ENCODE data around the gene INTS7.

The INTS7 gene

DNA sequence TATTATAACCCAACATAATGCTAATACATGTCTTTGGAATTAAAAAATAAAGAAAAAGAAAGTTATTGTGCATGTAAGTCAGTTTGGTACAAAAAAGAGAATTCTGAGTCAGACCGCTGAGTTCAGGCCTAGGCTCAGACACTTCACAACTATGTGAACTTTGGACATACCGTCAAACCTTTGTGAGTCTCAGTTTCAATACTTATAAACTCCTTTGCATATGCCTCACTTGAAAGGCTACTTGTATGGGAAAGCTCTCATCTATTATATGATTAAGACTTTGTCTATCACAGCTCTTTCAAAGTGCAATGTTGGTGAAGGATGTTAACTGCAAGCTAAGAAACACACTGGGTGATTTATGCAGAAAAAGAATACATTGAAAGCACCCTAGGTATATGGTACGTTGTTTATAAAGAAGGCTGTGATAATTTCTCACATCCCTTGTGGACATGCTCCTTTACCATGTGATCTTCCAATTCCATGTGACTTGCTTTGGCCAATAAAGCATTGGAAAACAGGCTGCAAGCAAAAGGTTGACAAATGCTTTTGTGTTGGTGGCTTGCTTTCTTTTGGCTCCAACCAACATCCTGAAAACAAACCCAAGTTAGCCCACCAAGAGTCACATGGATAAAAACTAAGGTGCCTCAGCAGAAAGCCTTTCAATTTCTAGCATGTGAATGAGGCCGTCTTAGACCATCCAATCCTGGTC is 49.6 kb downstream of the INTS7 start:
- Histone ChIP-seq H3K27ac (ENCODE audit: insufficient read depth, low read length, poor library complexity, severe bottlenecking) (no peak overlapping the region), H3K4me1 (ENCODE audit: control insufficient read depth, insufficient read depth, low read length, poor library complexity, severe bottlenecking) (no peaks in the 10 kb centered on the region), H3K27me3 (replicated peaks; ENCODE audit: control insufficient read depth, insufficient read depth, low read length, poor library complexity, severe bottlenecking) (no peaks in the 10 kb centered on the region), H3K4me3 (ENCODE audit: insufficient read depth, low read depth, low read length, poor library complexity, severe bottlenecking) (no peak overlapping the region), H3K36me3 (ENCODE audit: control insufficient read depth, insufficient read depth, low read length) (peaks cover 12% of the 10 kb centered on the region), H3K9me3 (ENCODE audit: control insufficient read depth, low read length) (no peaks in the 10 kb centered on the region)
- DNase-seq: no peak

DNA sequence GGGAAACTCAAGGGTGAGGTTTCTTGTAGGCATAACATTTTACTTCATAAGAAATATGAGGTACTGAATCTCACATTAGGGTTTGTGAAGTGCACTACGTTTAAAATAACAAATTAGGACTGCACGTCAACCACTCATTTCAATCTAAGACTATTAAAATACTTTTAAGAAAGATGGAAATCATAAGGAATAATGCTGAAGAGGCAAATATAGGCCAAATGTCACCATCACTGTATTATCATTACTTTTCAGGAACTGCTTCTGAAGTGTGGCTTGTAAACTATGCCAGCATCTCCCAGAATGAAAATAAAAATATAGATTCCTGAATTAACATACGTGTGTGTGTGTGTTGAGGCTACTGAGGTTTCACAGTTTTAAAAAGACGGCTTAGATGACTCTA is 56.8 kb downstream of the INTS7 start:
- DNase-seq: no peak
- H3K27me3 ChIP-seq (replicated peaks; ENCODE audit: control insufficient read depth, insufficient read depth, low read length, poor library complexity, severe bottlenecking): no peaks in the 10 kb centered on the region
- H3K9me3 ChIP-seq (ENCODE audit: control insufficient read depth, low read length): no peaks in the 10 kb centered on the region
- no peaks in the 10 kb centered on the region for H3K4me1 ChIP-seq (ENCODE audit: control insufficient read depth, insufficient read depth, low read length, poor library complexity, severe bottlenecking)
- H3K4me3 ChIP-seq (ENCODE audit: insufficient read depth, low read depth, low read length, poor library complexity, severe bottlenecking): no peak overlapping the region
- peaks cover 7% of the 10 kb centered on the region for H3K36me3 ChIP-seq (ENCODE audit: control insufficient read depth, insufficient read depth, low read length)
- H3K27ac ChIP-seq (ENCODE audit: insufficient read depth, low read length, poor library complexity, severe bottlenecking): no peak overlapping the region

DNA sequence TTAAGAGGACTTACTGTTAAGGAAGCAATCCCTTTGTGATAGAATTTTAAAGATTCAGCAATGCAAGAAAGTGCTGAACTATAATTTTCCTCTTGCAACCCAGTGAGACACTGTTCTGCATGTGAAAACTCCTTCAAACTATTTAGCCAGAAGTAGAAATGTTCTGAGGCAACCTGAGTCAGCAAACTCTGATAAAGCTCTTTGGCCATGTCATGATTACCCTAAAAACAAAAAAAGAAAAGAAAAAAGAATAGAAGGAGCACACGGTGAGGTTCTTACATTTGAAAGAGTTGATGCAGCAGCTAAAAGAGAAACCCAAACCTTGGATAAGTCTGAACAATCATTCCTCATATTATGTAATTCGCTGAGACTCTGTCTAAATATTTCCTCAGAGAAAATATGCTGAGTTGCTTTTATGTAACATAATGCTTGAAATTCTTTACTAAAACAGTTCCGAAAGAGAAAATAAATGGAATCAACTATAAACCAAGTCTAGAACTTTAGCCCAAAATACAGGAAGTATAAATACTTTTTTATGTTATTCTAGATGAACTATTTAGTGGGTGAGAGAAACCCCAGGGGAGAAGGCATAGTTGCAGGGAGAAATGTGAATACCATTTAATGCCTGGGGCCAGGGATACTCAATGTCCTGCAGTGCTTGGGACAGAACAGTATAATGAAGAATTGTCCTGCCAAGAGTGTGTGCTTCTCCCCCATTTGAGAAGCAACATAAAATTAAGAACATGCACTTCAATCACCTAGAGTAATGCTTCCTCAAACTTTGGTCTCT is 60.0 kb downstream of the INTS7 start:
- Histone ChIP-seq H3K27ac (ENCODE audit: insufficient read depth, low read length, poor library complexity, severe bottlenecking) (no peak overlapping the region), H3K27me3 (replicated peaks; ENCODE audit: control insufficient read depth, insufficient read depth, low read length, poor library complexity, severe bottlenecking) (no peaks in the 10 kb centered on the region), H3K4me3 (ENCODE audit: insufficient read depth, low read depth, low read length, poor library complexity, severe bottlenecking) (no peak overlapping the region), H3K4me1 (ENCODE audit: control insufficient read depth, insufficient read depth, low read length, poor library complexity, severe bottlenecking) (no peaks in the 10 kb centered on the region), H3K36me3 (ENCODE audit: control insufficient read depth, insufficient read depth, low read length) (peaks cover under 1% of the 10 kb centered on the region), H3K9me3 (ENCODE audit: control insufficient read depth, low read length) (no peaks in the 10 kb centered on the region)
- no peak for DNase-seq

DNA sequence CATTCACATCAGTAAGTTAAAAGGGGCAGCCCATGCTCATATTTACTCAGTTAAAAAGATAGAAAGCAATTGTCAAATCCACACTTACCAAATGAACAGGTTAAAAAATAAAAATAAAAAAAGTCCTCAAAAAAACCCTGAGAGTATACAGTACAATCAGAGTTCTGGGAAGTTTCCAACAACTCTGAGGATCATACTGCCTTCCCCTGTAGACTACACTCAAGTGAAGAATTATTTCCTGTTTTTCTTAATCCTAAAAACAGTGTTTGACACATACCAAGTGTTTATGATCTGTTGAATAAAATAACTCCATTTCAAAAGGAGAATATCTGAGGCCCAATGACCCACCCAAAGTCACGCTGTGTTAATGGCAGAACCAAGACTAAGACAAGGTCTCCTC is 61.8 kb downstream of the INTS7 start:
- no peaks in the 10 kb centered on the region for H3K9me3 ChIP-seq (ENCODE audit: control insufficient read depth, low read length)
- H3K36me3 ChIP-seq (ENCODE audit: control insufficient read depth, insufficient read depth, low read length): no peaks in the 10 kb centered on the region
- DNase-seq: no peak

DNA sequence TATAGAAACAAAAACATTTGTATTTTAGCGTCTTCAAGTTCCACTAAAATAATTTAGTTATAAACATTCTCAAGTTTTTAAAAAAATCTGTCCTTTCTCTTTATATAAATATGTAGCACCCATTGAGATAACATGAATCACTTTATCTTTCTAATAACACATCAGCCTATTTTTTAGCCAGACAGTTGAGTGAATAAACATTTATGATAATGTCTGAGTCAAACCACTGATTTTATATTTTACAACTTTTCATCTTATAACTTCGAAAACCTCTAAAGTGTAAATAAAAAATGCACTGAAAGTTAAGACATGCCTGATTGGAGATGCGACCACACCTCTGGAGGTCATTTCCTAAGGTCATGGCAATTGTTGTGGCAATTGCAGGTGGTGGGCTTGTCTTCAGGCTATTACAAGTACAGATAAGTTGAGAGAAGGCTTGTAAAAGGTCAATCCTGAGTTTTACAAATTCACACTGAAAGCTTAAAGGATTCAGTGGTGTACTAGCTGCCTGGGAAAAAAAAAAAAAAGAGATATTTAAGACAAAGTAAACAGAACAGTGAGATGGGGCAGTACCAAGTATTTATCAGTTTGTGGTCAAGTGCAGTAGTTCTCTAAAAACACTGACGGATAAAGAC is 67.0 kb downstream of the INTS7 start:
- H3K4me3 ChIP-seq (ENCODE audit: insufficient read depth, low read depth, low read length, poor library complexity, severe bottlenecking): no peak overlapping the region
- H3K36me3 ChIP-seq (ENCODE audit: control insufficient read depth, insufficient read depth, low read length): no peaks in the 10 kb centered on the region
- no peak overlapping the region for H3K27ac ChIP-seq (ENCODE audit: insufficient read depth, low read length, poor library complexity, severe bottlenecking)
- no peaks in the 10 kb centered on the region for H3K9me3 ChIP-seq (ENCODE audit: control insufficient read depth, low read length)
- no peaks in the 10 kb centered on the region for H3K4me1 ChIP-seq (ENCODE audit: control insufficient read depth, insufficient read depth, low read length, poor library complexity, severe bottlenecking)
- no peaks in the 10 kb centered on the region for H3K27me3 ChIP-seq (replicated peaks; ENCODE audit: control insufficient read depth, insufficient read depth, low read length, poor library complexity, severe bottlenecking)
- DNase-seq: no peak

More for the DNA sequence above, 61.8 kb downstream of the INTS7 start:
- H3K27me3 ChIP-seq (replicated peaks; ENCODE audit: control insufficient read depth, insufficient read depth, low read length, poor library complexity, severe bottlenecking): no peaks in the 10 kb centered on the region
- H3K27ac ChIP-seq (ENCODE audit: insufficient read depth, low read length, poor library complexity, severe bottlenecking): no peak overlapping the region
- no peaks in the 10 kb centered on the region for H3K4me1 ChIP-seq (ENCODE audit: control insufficient read depth, insufficient read depth, low read length, poor library complexity, severe bottlenecking)
- H3K4me3 ChIP-seq (ENCODE audit: insufficient read depth, low read depth, low read length, poor library complexity, severe bottlenecking): no peak overlapping the region

DNA sequence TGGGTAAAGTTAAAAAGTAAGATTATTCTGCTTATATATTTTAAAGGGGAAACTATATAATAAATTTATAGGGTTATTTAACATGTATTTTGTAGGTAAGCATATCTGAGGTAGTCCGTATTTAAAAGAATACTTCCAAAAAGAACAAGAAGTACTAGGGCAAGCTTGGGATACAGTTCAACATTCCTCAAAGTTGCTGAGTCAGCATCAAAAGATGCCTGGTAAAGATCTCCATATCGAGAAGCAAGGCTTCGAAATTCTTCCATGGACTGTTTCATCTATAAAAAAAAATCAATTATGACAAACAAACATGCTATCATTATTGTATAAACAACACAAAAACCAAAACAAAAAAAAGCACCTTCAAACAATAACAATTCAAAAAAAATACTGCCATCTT is 67.7 kb downstream of the INTS7 start:
- no peaks in the 10 kb centered on the region for H3K36me3 ChIP-seq (ENCODE audit: control insufficient read depth, insufficient read depth, low read length)
- H3K27ac ChIP-seq (ENCODE audit: insufficient read depth, low read length, poor library complexity, severe bottlenecking): no peak overlapping the region
- H3K4me1 ChIP-seq (ENCODE audit: control insufficient read depth, insufficient read depth, low read length, poor library complexity, severe bottlenecking): no peaks in the 10 kb centered on the region
- H3K4me3 ChIP-seq (ENCODE audit: insufficient read depth, low read depth, low read length, poor library complexity, severe bottlenecking): no peak overlapping the region
- DNase-seq: no peak
- no peaks in the 10 kb centered on the region for H3K27me3 ChIP-seq (replicated peaks; ENCODE audit: control insufficient read depth, insufficient read depth, low read length, poor library complexity, severe bottlenecking)
- no peaks in the 10 kb centered on the region for H3K9me3 ChIP-seq (ENCODE audit: control insufficient read depth, low read length)

DNA sequence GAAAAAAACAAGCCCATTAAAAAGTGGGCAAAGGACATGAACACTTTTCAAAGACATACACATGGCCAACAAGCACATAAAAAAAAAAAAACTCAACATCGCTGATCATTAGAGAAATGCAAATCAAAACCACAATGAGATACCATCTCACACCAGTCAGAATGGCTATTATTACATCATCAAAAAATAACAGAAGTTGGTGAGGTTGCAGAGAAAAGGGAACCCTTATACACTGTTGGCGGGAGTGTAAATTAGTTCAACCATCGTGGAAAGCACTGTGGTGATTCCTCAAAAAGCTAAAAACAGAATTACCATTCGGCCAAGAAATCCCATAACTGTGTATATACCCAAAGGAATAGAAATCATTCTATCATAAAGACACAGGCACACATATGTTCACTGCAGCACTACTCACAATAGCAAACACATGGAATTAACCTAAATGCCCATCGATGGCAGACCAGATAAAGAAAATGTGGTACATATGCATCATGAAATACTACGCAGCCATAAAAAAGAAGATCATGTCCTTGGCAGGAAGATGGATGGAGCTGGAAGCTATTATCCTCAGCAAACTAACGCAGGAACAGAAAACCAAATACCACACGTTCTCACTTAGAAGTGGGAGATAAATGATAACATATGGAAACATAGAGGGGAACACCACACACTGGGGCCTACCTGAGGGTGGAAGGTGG is 70.1 kb downstream of the INTS7 start:
- no peak for DNase-seq
- no peaks in the 10 kb centered on the region for H3K27me3 ChIP-seq (replicated peaks; ENCODE audit: control insufficient read depth, insufficient read depth, low read length, poor library complexity, severe bottlenecking)
- H3K27ac ChIP-seq (ENCODE audit: insufficient read depth, low read length, poor library complexity, severe bottlenecking): no peak overlapping the region
- H3K36me3 ChIP-seq (ENCODE audit: control insufficient read depth, insufficient read depth, low read length): no peaks in the 10 kb centered on the region
- H3K9me3 ChIP-seq (ENCODE audit: control insufficient read depth, low read length): no peaks in the 10 kb centered on the region
- no peak overlapping the region for H3K4me3 ChIP-seq (ENCODE audit: insufficient read depth, low read depth, low read length, poor library complexity, severe bottlenecking)
- H3K4me1 ChIP-seq (ENCODE audit: control insufficient read depth, insufficient read depth, low read length, poor library complexity, severe bottlenecking): no peaks in the 10 kb centered on the region

DNA sequence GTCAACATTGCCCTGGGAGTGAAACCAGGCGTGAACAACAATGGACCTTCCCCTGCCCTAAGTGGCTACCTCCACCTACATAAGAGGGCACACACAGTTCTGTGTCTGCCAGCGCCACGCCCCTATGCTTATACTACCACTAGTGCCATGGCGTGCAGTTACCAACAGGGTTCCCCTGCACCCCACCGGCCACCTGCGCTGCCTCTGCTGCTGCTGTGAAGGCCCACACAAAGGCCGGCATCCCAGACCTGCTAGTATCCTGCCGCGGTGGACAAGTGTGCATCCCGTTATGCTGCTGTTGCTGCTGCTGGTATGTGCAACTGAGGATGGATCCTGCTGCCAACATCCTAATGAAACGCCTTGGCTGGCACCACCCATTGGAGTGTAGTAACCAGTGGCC is 75.7 kb downstream of the INTS7 start:
- H3K9me3 ChIP-seq (ENCODE audit: control insufficient read depth, low read length): no peaks in the 10 kb centered on the region
- H3K27ac ChIP-seq (ENCODE audit: insufficient read depth, low read length, poor library complexity, severe bottlenecking): no peak overlapping the region
- no peaks in the 10 kb centered on the region for H3K4me1 ChIP-seq (ENCODE audit: control insufficient read depth, insufficient read depth, low read length, poor library complexity, severe bottlenecking)
- H3K36me3 ChIP-seq (ENCODE audit: control insufficient read depth, insufficient read depth, low read length): peaks cover 5% of the 10 kb centered on the region
- no peak for DNase-seq
- no peaks in the 10 kb centered on the region for H3K27me3 ChIP-seq (replicated peaks; ENCODE audit: control insufficient read depth, insufficient read depth, low read length, poor library complexity, severe bottlenecking)
- H3K4me3 ChIP-seq (ENCODE audit: insufficient read depth, low read depth, low read length, poor library complexity, severe bottlenecking): no peak overlapping the region

DNA sequence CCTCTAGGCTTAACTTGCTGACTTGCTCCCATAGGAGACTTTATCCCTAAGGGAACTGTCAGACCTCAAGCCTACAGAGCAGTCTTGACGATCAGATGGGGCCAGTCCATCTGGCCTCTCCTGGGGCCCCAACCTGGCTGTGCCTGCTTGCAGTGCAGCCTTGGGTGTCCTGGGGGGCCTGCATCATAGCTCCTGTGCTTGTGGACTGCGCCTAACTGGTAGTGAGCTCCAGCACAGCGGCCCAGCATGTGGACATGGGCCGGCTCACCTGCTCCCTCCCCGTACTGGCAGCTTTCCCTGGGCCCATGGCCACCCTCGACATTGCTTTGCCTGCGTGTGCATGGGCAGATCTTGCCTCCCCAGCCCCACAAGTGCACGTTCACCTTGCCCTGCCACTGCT is 76.1 kb downstream of the INTS7 start:
- DNase-seq: no peak
- Histone ChIP-seq H3K4me1 (ENCODE audit: control insufficient read depth, insufficient read depth, low read length, poor library complexity, severe bottlenecking) (no peaks in the 10 kb centered on the region), H3K36me3 (ENCODE audit: control insufficient read depth, insufficient read depth, low read length) (peaks cover 5% of the 10 kb centered on the region), H3K27ac (ENCODE audit: insufficient read depth, low read length, poor library complexity, severe bottlenecking) (no peak overlapping the region), H3K27me3 (replicated peaks; ENCODE audit: control insufficient read depth, insufficient read depth, low read length, poor library complexity, severe bottlenecking) (no peaks in the 10 kb centered on the region), H3K4me3 (ENCODE audit: insufficient read depth, low read depth, low read length, poor library complexity, severe bottlenecking) (no peak overlapping the region), H3K9me3 (ENCODE audit: control insufficient read depth, low read length) (no peaks in the 10 kb centered on the region)

Data from effector memory CD4-positive, alpha-beta T cell (primary cell).